Endothelial cell of umbilical vein (primary cell): ENCODE results near the gene PMAIP1. TPM values are rescaled to one million over a fixed set of nuclear protein-coding genes. Genes with fewer than 3 reads are reported as not detected.

Experiments used
- BruUV-seq: library from RNA; stranded (reverse); fragments of 400-500 nt; replicated peaks from 2 replicates; lab custom pipeline; 2021; lab: Mats Ljungman, UMichigan
- CTCF ChIA-PET: fragments of 300-600, 350-600 bp; sonication (Branson Sonifier 250); formaldehyde crosslinking; loops from one replicate; lab custom pipeline; 2021; ENCODE audit warnings: antibody characterized with exemption, inconsistent platforms; lab: Charles Lee
- POLR2A ChIA-PET: fragments of 300-600, 350-600 bp; sonication (Branson Sonifier 250); formaldehyde crosslinking; loops from one replicate; lab custom pipeline; 2021; ENCODE audit warnings: antibody characterized with exemption, inconsistent platforms; lab: Charles Lee
- DNase-seq: peaks from one replicate; pipeline ENCODE4 v3.0.0-alpha.2; 2011; ENCODE audit warnings: low read depth, low spot score
- FAIRE-seq: peaks from 2 replicates; lab custom pipeline; 2011; peaks lifted over from hg19 to GRCh38; lab: Jason Lieb, UNC
- H2AFZ ChIP-seq: 2 replicates; pipeline ENCODE4 v1.6.0; 2012; ENCODE audit warnings: low read depth, low read length, control low read depth, inconsistent platforms
- H3K27ac ChIP-seq: 2 replicates; pipeline ENCODE4 v1.5.1; 2011; ENCODE audit warnings: low read depth, mild to moderate bottlenecking, control low read depth, low read length, moderate library complexity; ENCODE audit not compliant: insufficient read depth
- H3K27me3 ChIP-seq, 2 experiments: 2 replicates each; pipeline versions ENCODE4 v1.6.0 to v1.6.1; 2011; ENCODE audit warnings: low read length in 2 of 2, mixed read lengths in 1 of 2; ENCODE audit not compliant: control insufficient read depth in 2 of 2, insufficient read depth in 2 of 2
- H3K36me3 ChIP-seq, 2 experiments: 2 replicates in 1 of 2; 3 replicates in 1 of 2; pipeline ENCODE4 v1.5.1; 2011; ENCODE audit warnings: low read length in 2 of 2, mild to moderate bottlenecking in 1 of 2, moderate library complexity in 1 of 2; ENCODE audit not compliant: control insufficient read depth in 2 of 2, insufficient read depth in 2 of 2; ENCODE audit errors: extremely low read depth in 1 of 2
- H3K4me1 ChIP-seq: 3 replicates; pipeline ENCODE4 v1.5.1; 2011; ENCODE audit warnings: mild to moderate bottlenecking, low read length; ENCODE audit not compliant: control insufficient read depth, insufficient read depth; ENCODE audit errors: extremely low read depth
- H3K4me2 ChIP-seq: 2 replicates; pipeline ENCODE4 v1.6.1; 2011; ENCODE audit warnings: low read length, control low read depth, mixed read lengths; ENCODE audit not compliant: insufficient read depth
- H3K4me3 ChIP-seq, 3 experiments: fragments of 200-600 bp in 1 of 3; sonication (generic), shearing (Covaris generic) in 1 of 3; replicated peaks in 1 of 3; 2 replicates each; pipeline ENCODE4 v1.5.1; 2011 to 2016; ENCODE audit warnings: control low read depth in 3 of 3, low read length in 3 of 3, mild to moderate bottlenecking in 2 of 3, inconsistent platforms in 1 of 3, low read depth in 1 of 3, moderate library complexity in 1 of 3; ENCODE audit not compliant: insufficient read depth in 1 of 3
- H3K79me2 ChIP-seq: 2 replicates; pipeline ENCODE4 v1.6.0; 2012; ENCODE audit warnings: low read length, inconsistent platforms; ENCODE audit not compliant: control insufficient read depth, insufficient read depth
- H3K9ac ChIP-seq: replicated peaks from 2 replicates; pipeline ENCODE3; 2011; ENCODE audit warnings: low read length, control low read depth; ENCODE audit not compliant: insufficient read depth; ENCODE audit errors: extremely low read depth
- H3K9me1 ChIP-seq: replicated peaks from 3 replicates; pipeline ENCODE4 v1.6.0; 2011; ENCODE audit warnings: mild to moderate bottlenecking, low read length; ENCODE audit not compliant: control insufficient read depth, insufficient read depth; ENCODE audit errors: extremely low read depth
- H3K9me3 ChIP-seq: replicated peaks from 2 replicates; pipeline ENCODE4 v1.5.1; 2012; ENCODE audit warnings: low read length, inconsistent platforms; ENCODE audit not compliant: control insufficient read depth, insufficient read depth
- H4K20me1 ChIP-seq: replicated peaks from 2 replicates; pipeline ENCODE3; 2011; ENCODE audit warnings: mild to moderate bottlenecking, low read length; ENCODE audit not compliant: control insufficient read depth, insufficient read depth; ENCODE audit errors: extremely low read depth
- EZH2 ChIP-seq: IDR thresholded peaks from 2 replicates; pipeline ENCODE4 v1.6.1; 2012; ENCODE audit warnings: borderline replicate concordance, low read depth, mild to moderate bottlenecking, moderate library complexity, low read length, inconsistent platforms; ENCODE audit not compliant: severe bottlenecking
- FOS ChIP-seq: IDR thresholded peaks from 2 replicates; pipeline ENCODE4 v1.6.1; 2011; ENCODE audit warnings: mild to moderate bottlenecking, low read length, moderate library complexity, borderline replicate concordance; ENCODE audit not compliant: insufficient read depth
- GATA2 ChIP-seq: IDR thresholded peaks from 2 replicates; pipeline ENCODE4 v1.7.0; 2011; ENCODE audit warnings: low read depth, mild to moderate bottlenecking, moderate library complexity, mixed read lengths, low read length; ENCODE audit not compliant: insufficient read length, insufficient read depth
- JUN ChIP-seq: IDR thresholded peaks from 2 replicates; pipeline ENCODE4 v1.6.1; 2011; ENCODE audit warnings: borderline replicate concordance, low read depth; ENCODE audit not compliant: insufficient read length, insufficient read depth
- MYC ChIP-seq: IDR thresholded peaks from one replicate; pipeline ENCODE4 v1.6.1; 2011; ENCODE audit warnings: mild to moderate bottlenecking, low read depth, low read length
- POLR2A ChIP-seq: IDR thresholded peaks from 2 replicates; pipeline ENCODE4 v1.6.1; 2012; ENCODE audit warnings: low read depth, mild to moderate bottlenecking, control low read depth, low read length
- POLR2AphosphoS5 ChIP-seq: IDR thresholded peaks from 2 replicates; pipeline ENCODE4 v1.6.1; 2012; ENCODE audit warnings: low read depth, mild to moderate bottlenecking, control low read depth, low read length, moderate library complexity; ENCODE audit not compliant: insufficient read depth
- dilution Hi-C: fragments of 300-500 bp; cut with MboI; formaldehyde crosslinking; loops from one replicate; pipeline ENCODE4 v1.15.0; 2019; ENCODE audit warnings: low sequenced_read_pairs; ENCODE audit not compliant: extremely low pct_ligation_motif_present
- intact Hi-C: fragments of 100-400 bp; cut with micrococcal nuclease; formaldehyde crosslinking; loops from one replicate; pipeline ENCODE4 v1.10.0; 2022
- polyA plus RNA-seq, 4 experiments: library from polyadenylated mRNA; depleted of rRNA in 3 of 4; stranded (reverse) in 3 of 4; unstranded in 1 of 4; fragments of >200 nt; gene quantifications; 2 replicates each; pipeline versions ENCODE4 v1.2.1 to v1.2.3, GENCODE V29; 2011 to 2012; ENCODE audit warnings: missing spikeins in 1 of 4
- total RNA-seq: library from RNA; stranded (reverse); gene quantifications from 2 replicates; pipeline ENCODE4 v1.2.3, GENCODE V29; 2021
- TF ChIP-seq, protein P1 (sequence below), 2 donors: IDR thresholded peaks; 1 replicate in 1 of 2; 2 replicates in 1 of 2; pipeline ENCODE4 v1.5.1; 2011; ENCODE audit warnings: low read length in 2 of 2, mild to moderate bottlenecking in 2 of 2, moderate library complexity in 2 of 2, control low read depth in 1 of 2, inconsistent platforms in 1 of 2, low read depth in 1 of 2; ENCODE audit not compliant: insufficient read depth in 1 of 2; ENCODE audit errors: extremely low read depth in 1 of 2
- TF ChIP-seq, protein P2 (sequence below): IDR thresholded peaks from 2 replicates; pipeline ENCODE4 v1.6.1; 2011; ENCODE audit not compliant: insufficient read depth, insufficient read length

PMAIP1 gene
- total and polyA plus RNA-seq, 2 donors (not counting 3 experiments of a cell fraction or from before 2014, with no cell fraction given): 7.6 to 11.9 TPM

DNA sequence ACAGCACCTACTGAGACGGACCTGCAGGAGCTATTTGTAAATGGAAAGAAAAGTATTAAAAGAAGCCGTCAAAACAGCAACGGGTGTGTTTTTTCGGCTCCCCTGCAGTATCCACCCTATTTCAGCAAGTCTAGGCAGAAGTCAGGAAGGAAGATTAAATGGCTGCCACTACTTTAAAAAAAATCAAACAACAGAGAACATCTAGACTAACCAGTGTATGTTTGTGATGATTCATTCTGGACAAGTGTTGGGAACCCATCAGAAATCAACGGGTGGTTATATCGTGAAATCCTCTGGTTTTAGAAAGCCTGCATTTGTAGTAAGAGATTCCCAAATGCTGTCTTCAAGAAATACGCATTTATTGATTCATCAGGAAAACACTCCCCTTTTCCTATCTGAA lies 9.0 kb downstream of the PMAIP1 start:
- no TSS peak for BruUV-seq

DNA sequence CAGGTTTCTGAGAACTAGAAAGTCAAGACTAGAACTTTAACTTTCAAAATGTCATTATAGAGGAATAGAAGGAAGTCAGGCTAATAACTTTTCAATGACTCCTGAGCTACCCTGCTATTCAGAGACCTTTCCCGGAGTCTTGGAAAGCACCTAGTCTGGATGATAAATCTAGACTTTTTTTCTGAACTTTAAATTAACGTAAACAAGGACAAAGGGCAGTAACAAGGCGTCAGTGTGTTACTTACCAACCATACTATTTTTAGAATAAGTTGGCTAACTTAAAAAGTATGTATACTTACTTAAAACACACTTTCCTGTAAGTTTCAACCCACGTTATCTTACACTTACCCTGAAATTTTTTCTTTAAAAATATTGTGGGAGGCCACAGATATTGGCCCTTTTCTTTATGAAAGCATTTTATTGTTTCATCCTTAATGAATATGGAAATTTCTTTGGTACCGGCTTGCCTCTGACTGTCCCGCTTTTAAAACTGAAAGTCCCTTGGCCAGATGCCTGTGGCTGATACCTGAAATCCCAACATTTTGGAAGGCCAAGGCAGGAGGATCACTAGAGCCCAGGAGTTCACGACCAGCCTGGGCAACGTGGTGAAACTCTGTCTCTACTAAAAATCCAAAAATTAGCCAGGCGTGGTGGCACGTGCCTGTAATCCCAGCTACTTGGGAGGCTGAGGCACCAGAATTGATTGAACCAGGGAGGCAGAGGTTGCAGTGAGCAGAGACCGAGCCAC lies 9.7 kb downstream of the PMAIP1 start:
- Histone ChIP-seq H3K4me2 (no peak overlapping the region), H3K4me3 (no peak overlapping the region), H2AFZ (peak overlapping the region; percentile 79), H3K9ac (no peak overlapping the region), H3K36me3 (no peaks in the 10 kb centered on the region), H3K4me1 (peaks cover 13% of the 10 kb centered on the region), H4K20me1 (no peaks in the 10 kb centered on the region), H3K79me2 (no peaks in the 10 kb centered on the region), H3K27ac (no peak overlapping the region), H3K9me1 (no peaks in the 10 kb centered on the region), H3K27me3 (peaks cover 3 to 8% of the 10 kb centered on the region in 2 experiments), H3K9me3 (no peaks in the 10 kb centered on the region)
- POLR2A ChIA-PET: interaction anchor here (1.6 kb wide), 1 partner anchor 9 kb away, joined by 6 read pairs; the partner anchor contains the start of gene PMAIP1
- DNase-seq (peak; percentile 66), FAIRE-seq (peak; percentile 26)
- CTCF ChIA-PET: interaction anchor here (1.1 to 3.0 kb wide), 4 partner anchors 9 to 85 kb away, joined by 3 to 8 read pairs (median 6); partner anchors contain the start of gene PMAIP1
- no TSS peak for BruUV-seq
- intact Hi-C loops: no loop called here
- dilution Hi-C loops: no loop called here
- TF ChIP-seq, protein P1, sequence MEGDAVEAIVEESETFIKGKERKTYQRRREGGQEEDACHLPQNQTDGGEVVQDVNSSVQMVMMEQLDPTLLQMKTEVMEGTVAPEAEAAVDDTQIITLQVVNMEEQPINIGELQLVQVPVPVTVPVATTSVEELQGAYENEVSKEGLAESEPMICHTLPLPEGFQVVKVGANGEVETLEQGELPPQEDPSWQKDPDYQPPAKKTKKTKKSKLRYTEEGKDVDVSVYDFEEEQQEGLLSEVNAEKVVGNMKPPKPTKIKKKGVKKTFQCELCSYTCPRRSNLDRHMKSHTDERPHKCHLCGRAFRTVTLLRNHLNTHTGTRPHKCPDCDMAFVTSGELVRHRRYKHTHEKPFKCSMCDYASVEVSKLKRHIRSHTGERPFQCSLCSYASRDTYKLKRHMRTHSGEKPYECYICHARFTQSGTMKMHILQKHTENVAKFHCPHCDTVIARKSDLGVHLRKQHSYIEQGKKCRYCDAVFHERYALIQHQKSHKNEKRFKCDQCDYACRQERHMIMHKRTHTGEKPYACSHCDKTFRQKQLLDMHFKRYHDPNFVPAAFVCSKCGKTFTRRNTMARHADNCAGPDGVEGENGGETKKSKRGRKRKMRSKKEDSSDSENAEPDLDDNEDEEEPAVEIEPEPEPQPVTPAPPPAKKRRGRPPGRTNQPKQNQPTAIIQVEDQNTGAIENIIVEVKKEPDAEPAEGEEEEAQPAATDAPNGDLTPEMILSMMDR (IDR thresholded peaks at IDR 0.05; ENCODE audit: extremely low read depth in 1 of 2, insufficient read depth in 1 of 2, low read depth in 1 of 2, low read length in 2 of 2): no peak
- TF ChIP-seq, protein P2, sequence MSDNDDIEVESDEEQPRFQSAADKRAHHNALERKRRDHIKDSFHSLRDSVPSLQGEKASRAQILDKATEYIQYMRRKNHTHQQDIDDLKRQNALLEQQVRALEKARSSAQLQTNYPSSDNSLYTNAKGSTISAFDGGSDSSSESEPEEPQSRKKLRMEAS: no peak
- TF ChIP-seq GATA2 (no peak), FOS (no peak), JUN (no peak), POLR2A (no peak), EZH2 (no peak), MYC (no peak), POLR2AphosphoS5 (no peak)

More for the DNA sequence above, 9.0 kb downstream of the PMAIP1 start:
- H3K9ac ChIP-seq: no peak overlapping the region
- DNase-seq: no peak
- ChIA-PET CTCF (interaction anchor here (1.1 to 3.0 kb wide), 4 partner anchors 8 to 86 kb away, joined by 3 to 8 read pairs (median 6); partner anchors contain the start of gene PMAIP1), POLR2A (interaction anchor here (1.6 kb wide), 1 partner anchor 9 kb away, joined by 6 read pairs; the partner anchor contains the start of gene PMAIP1)
- intact Hi-C loops: loop anchor here (1.0 kb wide), 1 partner anchor 9 kb away; no protein-coding TSS in a partner anchor
- dilution Hi-C loops: no loop called here
- H3K4me3 ChIP-seq: no peak overlapping the region
- no peaks in the 10 kb centered on the region for H3K9me1 ChIP-seq
- H3K27me3 ChIP-seq: peaks cover 3 to 8% of the 10 kb centered on the region in 2 experiments
- FAIRE-seq: peak; percentile 8
- H3K36me3 ChIP-seq: no peaks in the 10 kb centered on the region
- TF ChIP-seq POLR2A: no peak
- TF ChIP-seq FOS: peak; percentile 8
- H2AFZ ChIP-seq: peak overlapping the region; percentile 79
- H4K20me1 ChIP-seq: no peaks in the 10 kb centered on the region
- H3K4me2 ChIP-seq: no peak overlapping the region
- H3K9me3 ChIP-seq: no peaks in the 10 kb centered on the region
- H3K4me1 ChIP-seq: peaks cover 20% of the 10 kb centered on the region
- H3K79me2 ChIP-seq: no peaks in the 10 kb centered on the region
- H3K27ac ChIP-seq: no peak overlapping the region
